Measurements from ENCODE around the gene PSAT1.

The PSAT1 gene

GRCh38 chr9:78300209-78300608 is 3.3 kb downstream of the PSAT1 start:
- Histone ChIP-seq H3K9ac (ENCODE audit: insufficient read length, low read depth) (no peak overlapping the region), H3K27me3 (ENCODE audit: insufficient read depth, insufficient read length) (no peaks in the 10 kb centered on the region), H3K36me3 (ENCODE audit: insufficient read depth, insufficient read length, low read length) (peaks cover 51% of the 10 kb centered on the region), H3K9me3 (ENCODE audit: insufficient read depth, low read length) (no peaks in the 10 kb centered on the region), H3K4me1 (ENCODE audit: insufficient read depth, insufficient read length) (no peaks in the 10 kb centered on the region), H3K4me3 (ENCODE audit: insufficient read length, low read depth) (no peak overlapping the region)
- TF ChIP-seq YY1 (IDR thresholded peaks at IDR 0.05; ENCODE audit: insufficient read depth, insufficient read length): no peak
- no peak for DNase-seq (ENCODE audit: low read depth, low spot score)

DNA sequence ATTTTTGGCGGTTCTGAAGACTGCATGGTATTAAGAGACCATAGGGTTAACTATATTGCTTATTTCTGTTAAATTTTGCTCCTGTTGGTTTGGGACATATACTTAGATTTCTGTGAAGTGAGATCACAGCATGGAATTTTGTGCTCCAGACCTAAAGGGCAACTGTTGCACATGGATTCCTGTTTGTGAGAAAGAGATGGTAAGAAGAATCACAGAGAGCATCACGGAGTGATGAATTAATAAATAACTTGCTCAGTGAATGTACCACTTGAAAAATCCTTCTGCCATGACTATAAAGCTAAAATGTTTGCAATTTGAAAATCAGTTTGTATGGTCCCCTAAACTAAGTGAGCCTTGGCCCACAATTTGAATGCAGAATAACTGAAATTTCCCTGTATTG is 4.5 kb downstream of the PSAT1 start:
- Histone ChIP-seq H3K9me3 (ENCODE audit: insufficient read depth, low read length) (no peaks in the 10 kb centered on the region), H3K27me3 (ENCODE audit: insufficient read depth, insufficient read length) (no peaks in the 10 kb centered on the region), H3K4me1 (ENCODE audit: insufficient read depth, insufficient read length) (no peaks in the 10 kb centered on the region), H3K9ac (ENCODE audit: insufficient read length, low read depth) (no peak overlapping the region), H3K4me3 (ENCODE audit: insufficient read length, low read depth) (no peak overlapping the region), H3K36me3 (ENCODE audit: insufficient read depth, insufficient read length, low read length) (peaks cover 64% of the 10 kb centered on the region)
- no peak for TF ChIP-seq SUZ12 (IDR thresholded peaks at IDR 0.05; ENCODE audit: extremely low read depth, insufficient read depth, insufficient read length)
- DNase-seq (ENCODE audit: low read depth, low spot score): no peak

GRCh38 chr9:78303377-78304062 is 6.6 kb downstream of the PSAT1 start:
- H3K9me3 ChIP-seq (ENCODE audit: insufficient read depth, low read length): no peaks in the 10 kb centered on the region
- peaks cover 83% of the 10 kb centered on the region for H3K36me3 ChIP-seq (ENCODE audit: insufficient read depth, insufficient read length, low read length)
- no peak overlapping the region for H3K9ac ChIP-seq (ENCODE audit: insufficient read length, low read depth)

DNA sequence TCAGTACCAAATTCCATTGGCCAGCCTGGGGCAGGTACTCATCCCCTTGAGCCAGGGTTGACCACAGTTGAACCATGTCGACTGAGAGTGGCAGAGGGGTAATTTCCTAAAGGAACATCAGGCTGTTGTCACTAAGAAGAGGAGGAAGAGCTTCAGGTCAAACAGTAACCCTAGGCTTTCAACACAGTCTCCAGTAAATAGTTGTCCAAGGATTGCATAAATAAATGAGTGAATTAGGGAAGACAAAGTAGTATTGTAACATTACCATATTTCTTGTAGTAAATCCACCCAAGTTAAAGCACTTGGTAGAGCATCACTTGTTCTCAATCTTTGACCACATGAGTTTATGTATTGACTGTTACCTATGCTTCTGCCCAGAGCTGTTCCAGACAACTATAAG is 7.4 kb downstream of the PSAT1 start:
- no peak for DNase-seq (ENCODE audit: low read depth, low spot score)
- Histone ChIP-seq H3K4me1 (ENCODE audit: insufficient read depth, insufficient read length) (no peaks in the 10 kb centered on the region), H3K27me3 (ENCODE audit: insufficient read depth, insufficient read length) (no peaks in the 10 kb centered on the region), H3K9me3 (ENCODE audit: insufficient read depth, low read length) (no peaks in the 10 kb centered on the region), H3K36me3 (ENCODE audit: insufficient read depth, insufficient read length, low read length) (peaks cover 91% of the 10 kb centered on the region), H3K9ac (ENCODE audit: insufficient read length, low read depth) (no peak overlapping the region), H3K4me3 (ENCODE audit: insufficient read length, low read depth) (no peak overlapping the region)
- TF ChIP-seq ZNF274 (IDR thresholded peaks at IDR 0.05; ENCODE audit: low read depth, low read length) (no peak), YY1 (IDR thresholded peaks at IDR 0.05; ENCODE audit: insufficient read depth, insufficient read length) (no peak), SUZ12 (IDR thresholded peaks at IDR 0.05; ENCODE audit: extremely low read depth, insufficient read depth, insufficient read length) (no peak)

More at GRCh38 chr9:78303377-78304062, 6.6 kb downstream of the PSAT1 start:
- TF ChIP-seq ZNF274 (IDR thresholded peaks at IDR 0.05; ENCODE audit: low read depth, low read length): no peak
- no peak for TF ChIP-seq YY1 (IDR thresholded peaks at IDR 0.05; ENCODE audit: insufficient read depth, insufficient read length)
- no peak for TF ChIP-seq SUZ12 (IDR thresholded peaks at IDR 0.05; ENCODE audit: extremely low read depth, insufficient read depth, insufficient read length)
- H3K4me1 ChIP-seq (ENCODE audit: insufficient read depth, insufficient read length): no peaks in the 10 kb centered on the region
- H3K4me3 ChIP-seq (ENCODE audit: insufficient read length, low read depth): no peak overlapping the region
- no peak for DNase-seq (ENCODE audit: low read depth, low spot score)
- H3K27me3 ChIP-seq (ENCODE audit: insufficient read depth, insufficient read length): no peaks in the 10 kb centered on the region

DNA sequence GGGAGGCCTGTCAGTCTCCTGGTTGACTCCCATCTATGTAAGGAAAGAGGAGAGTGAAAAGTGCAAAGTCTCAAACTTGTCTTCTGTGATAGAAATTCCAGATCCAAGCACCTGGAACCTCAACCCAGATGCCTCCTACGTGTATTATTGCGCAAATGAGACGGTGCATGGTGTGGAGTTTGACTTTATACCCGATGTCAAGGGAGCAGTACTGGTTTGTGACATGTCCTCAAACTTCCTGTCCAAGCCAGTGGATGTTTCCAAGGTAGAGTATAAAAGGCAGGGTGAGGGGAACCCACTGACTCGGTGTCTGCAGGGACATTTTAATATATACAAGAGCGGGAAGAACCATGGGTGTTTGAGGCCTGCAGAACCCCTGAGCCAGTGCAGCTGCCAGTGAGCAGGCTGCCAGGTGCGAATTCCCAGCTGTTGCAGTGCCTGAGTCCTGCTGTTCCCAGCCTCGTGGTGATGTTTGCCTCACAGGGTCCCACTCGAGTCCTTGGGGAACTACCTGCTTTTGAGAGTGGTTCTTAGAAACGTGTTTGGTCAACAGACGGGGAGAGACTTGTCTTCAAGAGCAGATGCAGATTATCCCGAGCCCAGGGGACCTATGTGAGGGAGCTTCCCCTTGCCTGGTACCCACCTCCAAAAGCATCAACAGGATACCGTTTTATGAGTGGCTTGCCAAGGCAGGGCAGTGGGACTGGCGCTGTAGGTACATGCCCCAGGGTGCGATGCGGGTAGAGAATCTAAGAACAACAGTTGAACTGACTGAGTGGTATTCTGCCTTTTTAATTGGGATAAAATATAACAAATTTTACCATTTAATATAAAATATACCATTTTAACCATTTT is 9.5 kb downstream of the PSAT1 start:
- no peak overlapping the region for H3K9ac ChIP-seq (ENCODE audit: insufficient read length, low read depth)
- no peak for TF ChIP-seq YY1 (IDR thresholded peaks at IDR 0.05; ENCODE audit: insufficient read depth, insufficient read length)
- no peak for TF ChIP-seq SUZ12 (IDR thresholded peaks at IDR 0.05; ENCODE audit: extremely low read depth, insufficient read depth, insufficient read length)
- no peak for TF ChIP-seq ZNF274 (IDR thresholded peaks at IDR 0.05; ENCODE audit: low read depth, low read length)
- no peak for DNase-seq (ENCODE audit: low read depth, low spot score)
- no peaks in the 10 kb centered on the region for H3K27me3 ChIP-seq (ENCODE audit: insufficient read depth, insufficient read length)
- H3K4me1 ChIP-seq (ENCODE audit: insufficient read depth, insufficient read length): no peaks in the 10 kb centered on the region
- H3K36me3 ChIP-seq (ENCODE audit: insufficient read depth, insufficient read length, low read length): peaks cover 93% of the 10 kb centered on the region
- no peaks in the 10 kb centered on the region for H3K9me3 ChIP-seq (ENCODE audit: insufficient read depth, low read length)
- no peak overlapping the region for H3K4me3 ChIP-seq (ENCODE audit: insufficient read length, low read depth)

- Histone ChIP-seq H3K9ac (ENCODE audit: insufficient read length, low read depth) (no peak overlapping the region), H3K4me1 (ENCODE audit: insufficient read depth, insufficient read length) (no peaks in the 10 kb centered on the region), H3K36me3 (ENCODE audit: insufficient read depth, insufficient read length, low read length) (peaks cover 91% of the 10 kb centered on the region), H3K9me3 (ENCODE audit: insufficient read depth, low read length) (no peaks in the 10 kb centered on the region), H3K4me3 (ENCODE audit: insufficient read length, low read depth) (no peak overlapping the region), H3K27me3 (ENCODE audit: insufficient read depth, insufficient read length) (no peaks in the 10 kb centered on the region)
- no peak for TF ChIP-seq YY1 (IDR thresholded peaks at IDR 0.05; ENCODE audit: insufficient read depth, insufficient read length)
- no peak for TF ChIP-seq ZNF274 (IDR thresholded peaks at IDR 0.05; ENCODE audit: low read depth, low read length)
- TF ChIP-seq SUZ12 (IDR thresholded peaks at IDR 0.05; ENCODE audit: extremely low read depth, insufficient read depth, insufficient read length): no peak
- DNase-seq (ENCODE audit: low read depth, low spot score): no peak
Observed at GRCh38 chr9:78307360-78307759, 10.4 kb downstream of the PSAT1 start.

- Histone ChIP-seq H3K4me1 (ENCODE audit: insufficient read depth, insufficient read length) (no peaks in the 10 kb centered on the region), H3K27me3 (ENCODE audit: insufficient read depth, insufficient read length) (no peaks in the 10 kb centered on the region), H3K9me3 (ENCODE audit: insufficient read depth, low read length) (no peaks in the 10 kb centered on the region), H3K4me3 (ENCODE audit: insufficient read length, low read depth) (no peak overlapping the region), H3K9ac (ENCODE audit: insufficient read length, low read depth) (no peak overlapping the region), H3K36me3 (ENCODE audit: insufficient read depth, insufficient read length, low read length) (peaks cover 87% of the 10 kb centered on the region)
- DNase-seq (ENCODE audit: low read depth, low spot score): no peak
- no peak for TF ChIP-seq YY1 (IDR thresholded peaks at IDR 0.05; ENCODE audit: insufficient read depth, insufficient read length)
- TF ChIP-seq ZNF274 (IDR thresholded peaks at IDR 0.05; ENCODE audit: low read depth, low read length): no peak
Observed at GRCh38 chr9:78309066-78309465, 12.1 kb downstream of the PSAT1 start.
